ENCODE results near the gene HOXA2. TPM values are rescaled to one million over a fixed set of nuclear protein-coding genes. Genes with fewer than 3 reads are reported as not detected.

HOXA2 gene
- total RNA-seq, 1 donor from 2014 or later, result not detected

GRCh38 chr7:27109466-27110185, 7.1 kb upstream of the HOXA2 start:
- H3K4me1 Mint-ChIP-seq (ENCODE audit: low read depth), result no peaks in the 10 kb centered on the region
- no peak for DNase-seq (ENCODE audit: low spot score)
- no peak overlapping the region for H3K27ac Mint-ChIP-seq
- no peak overlapping the region for H3K4me3 Mint-ChIP-seq (ENCODE audit: low read depth)
- peaks cover 11% of the 10 kb centered on the region for H3K27me3 Mint-ChIP-seq (ENCODE audit: low read depth)
- intact Hi-C loops (cut with micrococcal nuclease), result no loop called here
- no peaks in the 10 kb centered on the region for H3K9me3 Mint-ChIP-seq
- H3K36me3 Mint-ChIP-seq (ENCODE audit: low read depth), result no peaks in the 10 kb centered on the region

DNA sequence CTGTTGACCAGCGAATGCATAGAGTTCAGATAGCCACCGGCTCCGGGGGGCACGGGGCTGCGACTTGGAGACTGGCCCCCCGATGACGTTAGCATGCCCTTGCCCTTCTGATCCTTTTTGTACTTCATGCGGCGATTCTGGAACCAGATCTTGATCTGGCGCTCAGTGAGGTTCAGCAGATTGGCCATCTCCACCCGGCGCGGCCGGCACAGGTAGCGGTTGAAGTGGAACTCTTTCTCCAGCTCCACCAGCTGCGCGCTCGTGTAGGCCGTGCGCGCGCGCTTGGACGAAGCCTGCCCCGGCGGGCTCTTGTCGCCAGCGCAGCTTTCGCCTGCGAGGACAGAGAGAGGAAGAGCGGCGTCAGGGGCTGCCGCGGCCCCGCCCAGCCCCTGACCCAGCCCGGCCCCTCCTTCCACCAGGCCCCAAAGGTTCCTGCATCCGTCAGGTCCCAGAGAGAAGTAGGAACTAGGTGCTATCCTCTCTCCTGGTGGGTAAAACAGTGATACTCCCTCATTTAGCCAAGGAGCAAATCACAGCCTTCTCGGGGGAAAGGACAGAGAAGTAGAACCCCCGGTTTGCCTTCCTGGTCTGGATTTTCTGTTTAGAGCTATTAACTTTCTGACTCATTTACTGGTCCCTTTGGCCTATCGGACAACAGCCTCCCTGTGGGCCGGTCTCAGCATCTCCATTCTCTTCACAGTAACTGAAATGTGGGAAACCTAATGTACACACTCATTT, 6.1 kb upstream of the HOXA2 start:
- H3K36me3 Mint-ChIP-seq (ENCODE audit: low read depth), result no peaks in the 10 kb centered on the region
- no peaks in the 10 kb centered on the region for H3K9me3 Mint-ChIP-seq
- intact Hi-C loops (cut with micrococcal nuclease), result no loop called here
- no peak overlapping the region for H3K4me3 Mint-ChIP-seq (ENCODE audit: low read depth)
- no peak for DNase-seq (ENCODE audit: low spot score)
- H3K27me3 Mint-ChIP-seq (ENCODE audit: low read depth), result peaks cover 22% of the 10 kb centered on the region
- H3K4me1 Mint-ChIP-seq (ENCODE audit: low read depth), result no peaks in the 10 kb centered on the region
- H3K27ac Mint-ChIP-seq, result no peak overlapping the region

- DNase-seq (ENCODE audit: low spot score), result no peak
- Mint-ChIP-seq H3K4me1 (ENCODE audit: low read depth) (peaks cover 4% of the 10 kb centered on the region), H3K4me3 (ENCODE audit: low read depth) (no peak overlapping the region), H3K36me3 (ENCODE audit: low read depth) (peaks cover 4% of the 10 kb centered on the region), H3K27ac (no peak overlapping the region), H3K9me3 (no peaks in the 10 kb centered on the region), H3K27me3 (ENCODE audit: low read depth) (peaks cover 30% of the 10 kb centered on the region)
- intact Hi-C loops (cut with micrococcal nuclease), result no loop called here
Observed at GRCh38 chr7:27107391-27108381, 5.2 kb upstream of the HOXA2 start.

GRCh38 chr7:27106901-27107240, 4.4 kb upstream of the HOXA2 start:
- Mint-ChIP-seq H3K27ac (no peak overlapping the region), H3K36me3 (ENCODE audit: low read depth) (peaks cover 4% of the 10 kb centered on the region), H3K27me3 (ENCODE audit: low read depth) (peaks cover 37% of the 10 kb centered on the region), H3K9me3 (no peaks in the 10 kb centered on the region), H3K4me1 (ENCODE audit: low read depth) (peaks cover 6% of the 10 kb centered on the region), H3K4me3 (ENCODE audit: low read depth) (no peak overlapping the region)
- intact Hi-C loops (cut with micrococcal nuclease), result no loop called here
- no peak for DNase-seq (ENCODE audit: low spot score)

DNA sequence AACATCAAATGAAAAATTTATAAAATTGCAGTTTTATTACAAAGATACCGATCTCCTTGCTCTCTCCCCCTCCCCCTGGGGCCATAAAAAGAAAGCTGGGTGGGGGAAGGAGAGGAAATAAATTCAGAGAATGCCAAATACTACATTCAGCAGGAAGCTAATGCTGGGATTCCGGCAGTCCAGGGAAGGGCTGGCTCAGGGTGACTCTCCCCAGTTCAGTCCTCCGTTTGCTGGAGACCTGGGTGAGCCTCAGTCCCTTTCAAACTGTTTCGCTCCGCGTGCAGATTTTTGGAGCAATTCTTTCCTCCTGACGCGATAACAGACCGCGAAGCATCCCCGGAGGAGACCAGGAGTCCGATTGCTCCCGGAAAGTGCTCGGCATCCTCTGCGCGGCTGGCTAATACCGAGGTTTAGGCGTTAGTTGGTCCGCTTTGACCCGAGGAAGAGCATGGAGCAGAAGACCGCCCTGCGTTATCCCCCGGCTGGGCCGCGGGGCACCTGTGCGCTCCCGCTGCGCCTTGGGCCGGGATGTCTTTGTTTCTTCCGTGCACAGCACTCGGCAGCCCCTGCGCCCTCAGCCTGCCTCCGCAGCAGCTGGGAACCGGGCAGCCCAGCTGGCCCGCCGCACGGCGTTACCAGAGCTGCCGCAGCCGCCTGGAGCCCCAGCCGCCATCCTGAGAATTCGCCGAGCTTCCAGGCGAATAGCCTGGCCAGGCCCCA, 3.9 kb upstream of the HOXA2 start:
- H3K27ac Mint-ChIP-seq, result no peak overlapping the region
- intact Hi-C loops (cut with micrococcal nuclease), result no loop called here
- no peak overlapping the region for H3K4me3 Mint-ChIP-seq (ENCODE audit: low read depth)
- peaks cover 6% of the 10 kb centered on the region for H3K4me1 Mint-ChIP-seq (ENCODE audit: low read depth)
- H3K27me3 Mint-ChIP-seq (ENCODE audit: low read depth), result peaks cover 43% of the 10 kb centered on the region
- no peak for DNase-seq (ENCODE audit: low spot score)
- H3K36me3 Mint-ChIP-seq (ENCODE audit: low read depth), result peaks cover 8% of the 10 kb centered on the region
- H3K9me3 Mint-ChIP-seq, result no peaks in the 10 kb centered on the region

GRCh38 chr7:27105301-27106031, 3.0 kb upstream of the HOXA2 start:
- Mint-ChIP-seq H3K27ac (no peak overlapping the region), H3K36me3 (ENCODE audit: low read depth) (peaks cover 15% of the 10 kb centered on the region), H3K9me3 (no peaks in the 10 kb centered on the region), H3K4me3 (ENCODE audit: low read depth) (no peak overlapping the region), H3K4me1 (ENCODE audit: low read depth) (peaks cover 6% of the 10 kb centered on the region), H3K27me3 (ENCODE audit: low read depth) (peaks cover 51% of the 10 kb centered on the region)
- no peak for DNase-seq (ENCODE audit: low spot score)
- intact Hi-C loops (cut with micrococcal nuclease), result no loop called here

DNA sequence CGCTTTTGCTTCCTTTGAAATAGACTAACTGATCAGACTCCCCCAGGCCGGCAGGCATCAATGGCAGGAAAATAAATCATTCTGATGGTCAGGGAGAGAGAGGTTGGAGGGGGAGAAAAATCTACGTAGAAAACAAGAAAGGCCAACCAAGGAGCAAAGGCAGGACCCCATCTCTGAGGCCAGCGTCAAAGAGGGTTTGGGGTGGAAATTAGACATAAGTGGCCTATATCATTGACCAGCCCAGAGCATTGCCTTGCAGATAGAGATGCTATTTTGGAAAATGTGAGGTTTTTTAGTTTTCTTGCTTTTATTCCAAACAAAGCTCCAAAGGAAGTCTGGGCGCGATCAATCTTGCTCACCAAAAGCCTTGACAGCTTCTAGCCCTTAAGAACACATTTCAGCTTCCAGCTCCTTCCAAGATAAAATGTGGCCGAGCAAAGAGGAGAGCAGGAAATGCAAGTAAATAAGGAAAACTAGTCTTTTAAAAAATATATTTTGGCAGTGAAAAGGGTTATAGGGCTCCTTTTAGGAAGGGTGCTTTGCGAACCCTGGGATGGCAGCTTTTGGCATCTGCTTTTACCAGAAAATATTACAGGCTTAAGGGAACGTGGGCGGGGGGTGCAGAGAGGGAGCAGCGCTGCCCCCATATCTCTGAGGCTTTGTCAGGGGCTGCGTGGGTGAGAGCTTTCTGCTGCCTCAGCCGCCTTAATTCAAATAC, 2.0 kb upstream of the HOXA2 start:
- DNase-seq (ENCODE audit: low spot score), result no peak

DNA sequence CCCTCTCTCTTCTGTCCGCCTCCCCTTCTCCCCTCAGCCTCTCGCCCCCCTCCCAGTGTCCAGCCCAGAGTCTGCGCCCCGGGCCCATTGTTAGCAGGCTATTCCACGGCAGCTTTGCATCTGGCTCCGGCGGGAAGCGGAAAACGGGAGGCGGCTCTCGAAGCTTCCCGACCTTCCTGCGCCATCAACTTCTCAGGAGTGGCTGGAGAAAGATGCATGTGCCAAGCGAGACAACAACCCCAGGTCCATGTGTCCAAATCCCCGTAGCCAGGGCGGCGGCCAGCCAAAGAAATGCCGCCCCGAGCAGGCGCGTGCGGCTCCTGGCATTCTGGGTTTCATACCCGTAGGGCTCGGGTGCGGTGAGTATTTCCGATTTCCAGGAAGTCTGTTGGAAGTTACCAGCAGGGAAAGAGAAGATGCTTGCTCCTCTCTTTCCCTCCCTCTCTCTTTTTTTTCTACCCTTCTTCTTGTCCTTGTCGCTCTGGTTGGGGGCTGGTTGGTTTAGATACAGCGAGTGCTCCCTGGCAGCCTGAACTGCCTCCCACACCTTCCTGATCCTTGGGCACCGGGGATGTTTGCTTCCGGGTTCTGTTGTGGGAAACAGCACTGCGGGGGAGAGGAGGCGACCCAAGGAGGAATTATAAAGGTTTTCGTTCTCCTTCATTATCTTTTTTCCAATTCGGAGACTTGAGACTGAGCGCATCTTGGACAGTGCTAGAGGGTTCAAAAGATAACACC, 1.2 kb upstream of the HOXA2 start:
- DNase-seq (ENCODE audit: low spot score), result no peak
- Mint-ChIP-seq H3K27ac (no peak overlapping the region), H3K4me3 (ENCODE audit: low read depth) (no peak overlapping the region), H3K9me3 (no peaks in the 10 kb centered on the region), H3K36me3 (ENCODE audit: low read depth) (peaks cover 30% of the 10 kb centered on the region), H3K27me3 (ENCODE audit: low read depth) (peaks cover 70% of the 10 kb centered on the region), H3K4me1 (ENCODE audit: low read depth) (peaks cover 6% of the 10 kb centered on the region)
- intact Hi-C loops (cut with micrococcal nuclease), result loop anchor here (5.0 kb wide), 1 partner anchor 1304 kb away; no protein-coding TSS in a partner anchor

More for the DNA sequence above, 2.0 kb upstream of the HOXA2 start:
- intact Hi-C loops (cut with micrococcal nuclease), result loop anchor here (5.0 kb wide), 1 partner anchor 1303 kb away; no protein-coding TSS in a partner anchor
- Mint-ChIP-seq H3K27me3 (ENCODE audit: low read depth) (peaks cover 61% of the 10 kb centered on the region), H3K4me1 (ENCODE audit: low read depth) (peaks cover 6% of the 10 kb centered on the region), H3K27ac (no peak overlapping the region), H3K36me3 (ENCODE audit: low read depth) (peaks cover 24% of the 10 kb centered on the region), H3K4me3 (ENCODE audit: low read depth) (no peak overlapping the region), H3K9me3 (no peaks in the 10 kb centered on the region)

DNA sequence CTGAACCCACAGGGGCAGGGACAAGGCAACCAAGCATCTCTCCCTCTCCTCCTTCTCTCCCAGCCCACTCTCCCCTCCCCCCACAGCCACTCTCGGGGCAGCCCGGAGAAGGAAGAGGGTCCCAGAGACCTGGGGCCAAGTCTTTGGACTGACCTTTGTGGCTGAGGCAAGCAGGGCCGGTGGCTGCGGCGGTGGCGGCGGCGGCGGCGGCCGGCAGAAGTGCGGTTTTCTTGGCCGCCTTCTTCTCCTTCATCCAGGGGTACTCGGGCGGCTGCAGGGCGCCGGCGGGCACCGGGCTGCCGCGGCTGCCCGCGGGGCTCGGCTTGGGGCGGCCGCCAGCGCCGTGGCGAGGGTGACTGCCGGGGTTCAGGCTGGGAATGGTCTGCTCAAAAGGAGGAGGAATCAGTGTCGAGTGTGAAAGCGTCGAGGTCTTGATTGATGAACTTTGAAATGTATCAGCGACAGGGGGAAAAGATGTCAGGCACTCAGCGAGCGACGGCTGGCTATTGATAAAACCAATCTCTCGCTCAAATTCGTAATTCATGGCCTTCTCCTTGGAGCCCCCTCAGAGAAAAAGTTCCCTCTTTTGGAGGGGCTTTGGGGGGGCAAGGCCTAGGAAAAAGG, 414 bp downstream of the HOXA2 start:
- no peaks in the 10 kb centered on the region for H3K9me3 Mint-ChIP-seq
- no peak for DNase-seq (ENCODE audit: low spot score)
- H3K4me1 Mint-ChIP-seq (ENCODE audit: low read depth), result peaks cover 12% of the 10 kb centered on the region
- H3K4me3 Mint-ChIP-seq (ENCODE audit: low read depth), result no peak overlapping the region
- H3K27ac Mint-ChIP-seq, result no peak overlapping the region
- peaks cover 34% of the 10 kb centered on the region for H3K36me3 Mint-ChIP-seq (ENCODE audit: low read depth)
- intact Hi-C loops (cut with micrococcal nuclease), result loop anchor here (5.0 kb wide), 1 partner anchor 1305 kb away; no protein-coding TSS in a partner anchor
- peaks cover 83% of the 10 kb centered on the region for H3K27me3 Mint-ChIP-seq (ENCODE audit: low read depth)

DNA sequence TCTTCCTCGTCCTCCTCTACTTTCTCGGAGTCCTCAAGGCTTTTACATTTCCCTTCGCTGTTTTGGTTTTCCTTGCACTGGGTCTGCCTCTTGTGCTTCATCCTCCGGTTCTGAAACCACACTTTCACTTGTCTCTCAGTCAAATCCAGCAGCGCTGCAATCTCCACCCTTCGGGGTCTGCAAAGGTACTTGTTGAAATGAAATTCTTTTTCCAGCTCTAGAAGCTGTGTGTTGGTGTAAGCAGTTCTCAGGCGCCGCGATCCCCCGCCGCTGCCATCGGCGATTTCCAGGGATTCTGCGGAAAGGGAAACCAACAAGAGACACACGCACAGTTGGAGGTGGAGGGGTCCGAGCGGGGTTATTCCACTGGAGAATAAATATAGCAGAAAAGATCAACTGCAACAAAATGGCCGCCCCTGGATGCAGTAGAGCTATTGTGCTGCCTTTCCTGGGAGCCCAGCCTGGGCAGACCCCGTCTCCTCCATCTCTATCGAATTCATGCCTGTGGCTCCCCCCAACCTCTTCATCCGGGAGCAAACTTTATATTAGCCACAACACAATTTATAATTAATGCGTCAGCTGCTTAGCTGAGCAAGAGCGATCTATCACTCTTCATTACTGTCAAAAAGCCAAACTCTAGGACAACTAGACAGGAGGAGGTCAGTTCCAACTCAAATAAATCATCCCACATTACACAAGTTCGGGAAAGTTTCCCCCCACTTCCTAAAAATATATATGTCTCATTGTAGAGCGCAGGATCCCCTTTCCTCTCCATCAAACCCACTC, 1.1 kb downstream of the HOXA2 start:
- Mint-ChIP-seq H3K27me3 (ENCODE audit: low read depth) (peaks cover 84% of the 10 kb centered on the region), H3K4me1 (ENCODE audit: low read depth) (peaks cover 12% of the 10 kb centered on the region), H3K27ac (no peak overlapping the region), H3K4me3 (ENCODE audit: low read depth) (no peak overlapping the region), H3K9me3 (no peaks in the 10 kb centered on the region), H3K36me3 (ENCODE audit: low read depth) (peaks cover 35% of the 10 kb centered on the region)
- intact Hi-C loops (cut with micrococcal nuclease), result loop anchor here (5.0 kb wide), 1 partner anchor 1306 kb away; no protein-coding TSS in a partner anchor
- DNase-seq (ENCODE audit: low spot score), result no peak

Data from activated T-helper 2 cell treated with anti-CD3 and anti-CD28 coated beads, Interferon-gamma antibody, Interleukin-2, Interleukin-4, amounts not matched to agents 10 μg/mL and 5 μg/mL and 100 μg/mL, durations not matched to agents 14 hours and 24 hours and 36 hours (primary cell).